ENCODE results near the gene SPHKAP.

Gene SPHKAP

DNA sequence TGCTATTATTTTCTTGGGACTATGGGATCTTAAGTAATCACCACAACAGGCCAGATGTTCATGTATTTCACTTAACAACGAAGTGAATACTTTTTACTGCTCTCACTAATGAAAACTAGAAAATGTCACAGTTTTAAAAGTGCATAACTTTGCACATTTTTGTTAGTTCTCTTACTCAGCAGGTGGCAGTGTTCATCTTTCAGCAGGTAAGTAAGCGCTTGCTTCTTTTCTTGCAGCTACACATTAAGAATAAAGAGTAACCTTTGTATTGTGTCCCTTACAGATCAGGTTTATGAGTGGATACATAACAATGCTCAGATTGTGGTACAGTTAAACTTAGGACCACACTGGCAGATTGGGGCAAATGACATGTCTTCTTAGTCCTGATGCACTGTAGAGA, 249.1 kb downstream of the SPHKAP start:
- CTCF ChIA-PET: no interaction called here

DNA sequence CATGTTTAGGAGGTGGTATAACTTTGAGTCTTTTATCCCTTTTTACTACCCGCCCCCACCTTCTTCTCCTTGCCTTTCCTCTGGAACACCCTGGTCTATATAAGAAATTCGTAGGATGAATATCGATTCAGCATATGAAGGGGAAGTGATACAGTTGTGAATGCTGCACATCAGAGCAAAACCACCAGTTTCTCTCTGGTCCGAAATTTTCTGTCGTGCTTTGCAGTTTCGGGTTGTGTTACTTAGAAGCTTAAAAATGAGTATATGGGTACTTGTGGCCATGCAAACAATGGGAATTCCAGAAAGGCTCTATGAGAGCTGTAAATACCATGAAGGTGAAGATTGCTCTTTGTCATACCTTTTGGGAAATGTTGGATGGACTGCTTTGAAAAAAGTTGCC, 249.5 kb downstream of the SPHKAP start:
- TF ChIP-seq, protein P1, sequence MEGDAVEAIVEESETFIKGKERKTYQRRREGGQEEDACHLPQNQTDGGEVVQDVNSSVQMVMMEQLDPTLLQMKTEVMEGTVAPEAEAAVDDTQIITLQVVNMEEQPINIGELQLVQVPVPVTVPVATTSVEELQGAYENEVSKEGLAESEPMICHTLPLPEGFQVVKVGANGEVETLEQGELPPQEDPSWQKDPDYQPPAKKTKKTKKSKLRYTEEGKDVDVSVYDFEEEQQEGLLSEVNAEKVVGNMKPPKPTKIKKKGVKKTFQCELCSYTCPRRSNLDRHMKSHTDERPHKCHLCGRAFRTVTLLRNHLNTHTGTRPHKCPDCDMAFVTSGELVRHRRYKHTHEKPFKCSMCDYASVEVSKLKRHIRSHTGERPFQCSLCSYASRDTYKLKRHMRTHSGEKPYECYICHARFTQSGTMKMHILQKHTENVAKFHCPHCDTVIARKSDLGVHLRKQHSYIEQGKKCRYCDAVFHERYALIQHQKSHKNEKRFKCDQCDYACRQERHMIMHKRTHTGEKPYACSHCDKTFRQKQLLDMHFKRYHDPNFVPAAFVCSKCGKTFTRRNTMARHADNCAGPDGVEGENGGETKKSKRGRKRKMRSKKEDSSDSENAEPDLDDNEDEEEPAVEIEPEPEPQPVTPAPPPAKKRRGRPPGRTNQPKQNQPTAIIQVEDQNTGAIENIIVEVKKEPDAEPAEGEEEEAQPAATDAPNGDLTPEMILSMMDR (conservative IDR thresholded peaks at IDR 0.05; ENCODE audit: low read depth): no peak
- H3K27ac ChIP-seq: no peak overlapping the region
- ChIA-PET POLR2A (ENCODE audit: low non-redundant PET) (no interaction called here), CTCF (no interaction called here)
- no peak for DNase-seq (ENCODE audit: low spot score)

More for the DNA sequence above, 249.1 kb downstream of the SPHKAP start:
- DNase-seq (ENCODE audit: low spot score): no peak
- no peak overlapping the region for H3K27ac ChIP-seq
- TF ChIP-seq, protein P1 (conservative IDR thresholded peaks at IDR 0.05; ENCODE audit: low read depth): no peak
- POLR2A ChIA-PET (ENCODE audit: low non-redundant PET): no interaction called here
